Ishikawa (cell line): Measurements from ENCODE around the gene PAH.

ENCODE experiments used
- CEBPB ChIP-seq: IDR thresholded peaks from 2 replicates; pipeline ENCODE4 v1.6.1; 2012
- CREB1 ChIP-seq: IDR thresholded peaks from 2 replicates; pipeline ENCODE4 v1.6.1; 2012; ENCODE audit warnings: low read depth
- EP300 ChIP-seq: IDR thresholded peaks from 2 replicates; pipeline ENCODE4 v1.6.1; 2012; ENCODE audit warnings: borderline replicate concordance
- NFIC ChIP-seq: IDR thresholded peaks from 2 replicates; pipeline ENCODE4 v1.6.1; 2012
- RAD21 ChIP-seq: IDR thresholded peaks from 2 replicates; pipeline ENCODE4 v1.6.1; 2012; ENCODE audit warnings: low read depth
- YY1 ChIP-seq: IDR thresholded peaks from 2 replicates; pipeline ENCODE4 v1.6.1; 2012; ENCODE audit warnings: low read depth
- TF ChIP-seq, protein P1 (sequence below): IDR thresholded peaks from 2 replicates; pipeline ENCODE4 v1.6.1; 2012; ENCODE audit warnings: low read depth, mild to moderate bottlenecking
- TF ChIP-seq, protein P2 (sequence below): IDR thresholded peaks from 2 replicates; pipeline ENCODE4 v1.6.1; 2012

DNA sequence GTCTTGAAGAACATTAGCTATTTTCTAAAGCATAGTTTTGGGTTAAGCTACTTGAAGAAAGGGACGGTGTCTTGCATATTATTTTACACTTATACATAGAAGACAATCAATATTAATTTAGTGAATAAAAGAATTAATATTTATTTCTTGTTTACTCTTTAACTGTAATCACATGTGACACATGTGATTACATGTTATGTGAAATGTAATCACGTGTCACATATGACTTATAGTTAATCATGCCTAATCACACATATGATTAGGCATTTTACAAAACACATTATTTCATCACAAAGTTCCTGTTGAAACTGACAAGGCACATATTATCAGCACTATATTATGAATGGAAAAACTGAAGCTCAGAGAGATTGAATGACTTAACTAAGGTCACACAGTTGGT is 4.8 kb downstream of the PAH start:
- TF ChIP-seq YY1 (no peak), RAD21 (no peak), CREB1 (no peak), NFIC (no peak), CEBPB (no peak), EP300 (no peak)
- TF ChIP-seq, protein P1, sequence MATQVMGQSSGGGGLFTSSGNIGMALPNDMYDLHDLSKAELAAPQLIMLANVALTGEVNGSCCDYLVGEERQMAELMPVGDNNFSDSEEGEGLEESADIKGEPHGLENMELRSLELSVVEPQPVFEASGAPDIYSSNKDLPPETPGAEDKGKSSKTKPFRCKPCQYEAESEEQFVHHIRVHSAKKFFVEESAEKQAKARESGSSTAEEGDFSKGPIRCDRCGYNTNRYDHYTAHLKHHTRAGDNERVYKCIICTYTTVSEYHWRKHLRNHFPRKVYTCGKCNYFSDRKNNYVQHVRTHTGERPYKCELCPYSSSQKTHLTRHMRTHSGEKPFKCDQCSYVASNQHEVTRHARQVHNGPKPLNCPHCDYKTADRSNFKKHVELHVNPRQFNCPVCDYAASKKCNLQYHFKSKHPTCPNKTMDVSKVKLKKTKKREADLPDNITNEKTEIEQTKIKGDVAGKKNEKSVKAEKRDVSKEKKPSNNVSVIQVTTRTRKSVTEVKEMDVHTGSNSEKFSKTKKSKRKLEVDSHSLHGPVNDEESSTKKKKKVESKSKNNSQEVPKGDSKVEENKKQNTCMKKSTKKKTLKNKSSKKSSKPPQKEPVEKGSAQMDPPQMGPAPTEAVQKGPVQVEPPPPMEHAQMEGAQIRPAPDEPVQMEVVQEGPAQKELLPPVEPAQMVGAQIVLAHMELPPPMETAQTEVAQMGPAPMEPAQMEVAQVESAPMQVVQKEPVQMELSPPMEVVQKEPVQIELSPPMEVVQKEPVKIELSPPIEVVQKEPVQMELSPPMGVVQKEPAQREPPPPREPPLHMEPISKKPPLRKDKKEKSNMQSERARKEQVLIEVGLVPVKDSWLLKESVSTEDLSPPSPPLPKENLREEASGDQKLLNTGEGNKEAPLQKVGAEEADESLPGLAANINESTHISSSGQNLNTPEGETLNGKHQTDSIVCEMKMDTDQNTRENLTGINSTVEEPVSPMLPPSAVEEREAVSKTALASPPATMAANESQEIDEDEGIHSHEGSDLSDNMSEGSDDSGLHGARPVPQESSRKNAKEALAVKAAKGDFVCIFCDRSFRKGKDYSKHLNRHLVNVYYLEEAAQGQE = no peak
- TF ChIP-seq, protein P2, sequence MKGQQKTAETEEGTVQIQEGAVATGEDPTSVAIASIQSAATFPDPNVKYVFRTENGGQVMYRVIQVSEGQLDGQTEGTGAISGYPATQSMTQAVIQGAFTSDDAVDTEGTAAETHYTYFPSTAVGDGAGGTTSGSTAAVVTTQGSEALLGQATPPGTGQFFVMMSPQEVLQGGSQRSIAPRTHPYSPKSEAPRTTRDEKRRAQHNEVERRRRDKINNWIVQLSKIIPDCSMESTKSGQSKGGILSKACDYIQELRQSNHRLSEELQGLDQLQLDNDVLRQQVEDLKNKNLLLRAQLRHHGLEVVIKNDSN = no peak
